ENCODE measurements around the gene C13orf42. TPM values are rescaled to one million over a fixed set of nuclear protein-coding genes. Genes with fewer than 3 reads are reported as not detected.

Gene C13orf42
- total RNA-seq, 4 donors from 2014 or later: 0.10 TPM; not detected in 3

GRCh38 chr13:51155161-51155560 lies 44.1 kb upstream of the C13orf42 start:
- H3K4me3 ChIP-seq (ENCODE audit: low read depth, poor library complexity, severe bottlenecking): no peak overlapping the region
- intact Hi-C loops (cut with DNase I; ENCODE audit: low total_unique reads): loop anchor here (10.0 kb wide), 1 partner anchor 130 kb away; no protein-coding TSS in a partner anchor
- DNase-seq (ENCODE audit: low spot score in 2 of 2): no peak
- TF ChIP-seq POLR2A (IDR thresholded peaks at IDR 0.05): no peak
- 88 to 96% methylated on average over 1 of the region's 1 CpG for WGBS, 2 donors

- TF ChIP-seq CTCF (IDR thresholded peaks at IDR 0.05) (no peak), POLR2A (IDR thresholded peaks at IDR 0.05) (no peak)
- WGBS, 2 donors: 59 to 62% methylated on average over 7 of the region's 7 CpGs
- intact Hi-C loops (cut with DNase I; ENCODE audit: low total_unique reads): loop anchor here (10.0 kb wide), 1 partner anchor 131 kb away; no protein-coding TSS in a partner anchor
- H3K4me3 ChIP-seq (ENCODE audit: low read depth, poor library complexity, severe bottlenecking): no peak overlapping the region
- no peak for DNase-seq (ENCODE audit: low spot score in 2 of 2)
These were observed 43.0 kb upstream of the C13orf42 start for GRCh38 chr13:51154029-51154555.

- no peak for TF ChIP-seq POLR2A (IDR thresholded peaks at IDR 0.05)
- TF ChIP-seq CTCF (IDR thresholded peaks at IDR 0.05): no peak
- no peak for DNase-seq (ENCODE audit: low spot score in 2 of 2)
- intact Hi-C loops (cut with DNase I; ENCODE audit: low total_unique reads): loop anchor here (10.0 kb wide), 1 partner anchor 131 kb away; no protein-coding TSS in a partner anchor
- 79 to 82% methylated on average over 8 of the region's 8 CpGs for WGBS, 2 donors
- H3K4me3 ChIP-seq (ENCODE audit: low read depth, poor library complexity, severe bottlenecking): no peak overlapping the region
These were observed 42.5 kb upstream of the C13orf42 start for GRCh38 chr13:51153527-51153926.

- TF ChIP-seq POLR2A (IDR thresholded peaks at IDR 0.05): no peak
- no peak for TF ChIP-seq CTCF (IDR thresholded peaks at IDR 0.05)
- no peak for DNase-seq (ENCODE audit: low spot score in 2 of 2)
- WGBS, 2 donors: 73 to 80% methylated on average over 5 of the region's 5 CpGs
- no peak overlapping the region for H3K4me3 ChIP-seq (ENCODE audit: low read depth, poor library complexity, severe bottlenecking)
- intact Hi-C loops (cut with DNase I; ENCODE audit: low total_unique reads): loop anchor here (10.0 kb wide), 1 partner anchor 132 kb away; no protein-coding TSS in a partner anchor
These were observed 41.6 kb upstream of the C13orf42 start for GRCh38 chr13:51152701-51153100.

- no peak for DNase-seq (ENCODE audit: low spot score in 2 of 2)
- 85 to 88% methylated on average over 1 of the region's 1 CpG for WGBS, 2 donors
- intact Hi-C loops (cut with DNase I; ENCODE audit: low total_unique reads): loop anchor here (10.0 kb wide), 1 partner anchor 133 kb away; no protein-coding TSS in a partner anchor
- no peak overlapping the region for H3K4me3 ChIP-seq (ENCODE audit: low read depth, poor library complexity, severe bottlenecking)
- TF ChIP-seq POLR2A (IDR thresholded peaks at IDR 0.05): no peak
- no peak for TF ChIP-seq CTCF (IDR thresholded peaks at IDR 0.05)
These were observed 40.4 kb upstream of the C13orf42 start for GRCh38 chr13:51151463-51151862.

- no peak for DNase-seq (ENCODE audit: low spot score in 2 of 2)
- 10 to 12% methylated on average over 4 of the region's 4 CpGs for WGBS, 2 donors
- intact Hi-C loops (cut with DNase I; ENCODE audit: low total_unique reads): loop anchor here (1.0 kb wide), 1 partner anchor 45 kb away; no protein-coding TSS in a partner anchor
These were observed 38.0 kb upstream of the C13orf42 start for GRCh38 chr13:51148952-51149573.

More at GRCh38 chr13:51148952-51149573, 38.0 kb upstream of the C13orf42 start:
- H3K4me3 ChIP-seq (ENCODE audit: low read depth, poor library complexity, severe bottlenecking): no peak overlapping the region
- no peak for TF ChIP-seq POLR2A (IDR thresholded peaks at IDR 0.05)
- TF ChIP-seq CTCF (IDR thresholded peaks at IDR 0.05): no peak
